K562 (cell line): ENCODE data around the gene COX6B2. TPM values are rescaled to one million over a fixed set of nuclear protein-coding genes. Genes with fewer than 3 reads are reported as not detected.

Experiments used
- HNRNPUL1 ChIP-seq: fragments of 200-400 bp; formaldehyde crosslinking; IDR thresholded peaks from 2 replicates; pipeline ENCODE4 v1.6.1; 2017; ENCODE audit warnings: low read length
- HSF4 ChIP-seq: fragments of 250-450 bp; sonication (Bioruptor Pico); IDR thresholded peaks from 2 replicates; pipeline ENCODE4 v2.1.2; 2022; ENCODE audit warnings: mild to moderate bottlenecking, moderate library complexity, borderline replicate concordance
- SNRNP70 ChIP-seq: fragments of 200-400 bp; formaldehyde crosslinking; optimal IDR thresholded peaks from 2 replicates; pipeline ENCODE3; 2017; ENCODE audit warnings: low read depth, low read length
- SREBF1 ChIP-seq: fragments of 150-350 bp; IDR thresholded peaks from 2 replicates; pipeline ENCODE4 v1.6.1; 2014; ENCODE audit warnings: antibody characterized with exemption, low read depth, low read length, borderline replicate concordance
- ZNF23 ChIP-seq: fragments of 250-450 bp; sonication (Bioruptor Pico); IDR thresholded peaks from 2 replicates; pipeline ENCODE4 v1.4.0; 2020; ENCODE audit warnings: mild to moderate bottlenecking
- polyA plus RNA-seq, 8 experiments: library from polyadenylated mRNA; depleted of rRNA in 4 of 8; stranded (reverse) in 5 of 8; unstranded in 3 of 8; fragments of >200 nt; fragmentation: Nextera tagmentation in 2 of 8; fragmentation: Illumina TruSeq in 1 of 8; extraction: Ambion mirVana in 2 of 8; extraction: Trizol in 1 of 8; gene quantifications; 2 replicates each; pipeline versions ENCODE4 v1.2.1 to v1.2.3, GENCODE V29; 2011 to 2014; ENCODE audit warnings: inconsistent platforms in 1 of 8, missing spikeins in 1 of 8
- total RNA-seq, 7 experiments: library from RNA; depleted of rRNA in 6 of 7; stranded (reverse); fragments of >200 nt in 6 of 7; fragmentation: Illumina TruSeq in 2 of 7; extraction: Trizol in 2 of 7; gene quantifications; 2 replicates each; pipeline versions ENCODE4 v1.2.1 to v1.2.3, GENCODE V29; 2011 to 2021; ENCODE audit warnings: low replicate concordance in 1 of 7
- TF ChIP-seq, protein P1 (sequence below): sonication (generic); formaldehyde crosslinking; IDR thresholded peaks from 2 replicates; pipeline ENCODE4 v1.8.0; 2022; ENCODE audit warnings: missing genetic modification reagents, mild to moderate bottlenecking, borderline replicate concordance
- TF ChIP-seq, protein P2 (sequence below), 3 experiments: IDR thresholded peaks in 2 of 3; conservative IDR thresholded peaks in 1 of 3; 2 replicates each; pipeline ENCODE4 v1.5.1; 2011 to 2012; ENCODE audit warnings: low read length in 3 of 3, mild to moderate bottlenecking in 3 of 3, control low read depth in 2 of 3, improper control_type of control experiment in 1 of 3, inconsistent platforms in 1 of 3, low read depth in 1 of 3, mixed read lengths in 1 of 3, moderate library complexity in 1 of 3; ENCODE audit not compliant: insufficient read depth in 2 of 3
- TF ChIP-seq, protein P3 (sequence below): sonication (generic); formaldehyde crosslinking; IDR thresholded peaks from 2 replicates; pipeline ENCODE4 v1.8.1; 2023; ENCODE audit warnings: missing genetic modification reagents, mild to moderate bottlenecking, borderline replicate concordance
- TF ChIP-seq, protein P4 (sequence below): fragments of 250-450 bp; sonication (Bioruptor Pico); IDR thresholded peaks from 2 replicates; pipeline ENCODE4 v1.5.1; 2021; ENCODE audit warnings: mild to moderate bottlenecking
- TF ChIP-seq, protein P5 (sequence below), 3 experiments: fragments of 200-800 bp in 1 of 3; fragments of 250-450 bp in 1 of 3; fragments of 450-650 bp in 1 of 3; sonication (Bioruptor Pico) in 1 of 3; sonication (Bioruptor generic) in 1 of 3; formaldehyde crosslinking in 1 of 3; IDR thresholded peaks; 2 replicates each; pipeline versions ENCODE4 v1.6.1 to v1.8.0; 2016 to 2022; ENCODE audit warnings: mild to moderate bottlenecking in 2 of 3, missing genetic modification characterization in 2 of 3, missing compliant biosample characterization in 1 of 3, moderate library complexity in 1 of 3

COX6B2 gene
- total and polyA plus RNA-seq, 9 of the 15 experiments (the other 6 are each of a cell fraction or from before 2014, with no cell fraction given): 0.40 to 2.5 (median 0.83) TPM

DNA sequence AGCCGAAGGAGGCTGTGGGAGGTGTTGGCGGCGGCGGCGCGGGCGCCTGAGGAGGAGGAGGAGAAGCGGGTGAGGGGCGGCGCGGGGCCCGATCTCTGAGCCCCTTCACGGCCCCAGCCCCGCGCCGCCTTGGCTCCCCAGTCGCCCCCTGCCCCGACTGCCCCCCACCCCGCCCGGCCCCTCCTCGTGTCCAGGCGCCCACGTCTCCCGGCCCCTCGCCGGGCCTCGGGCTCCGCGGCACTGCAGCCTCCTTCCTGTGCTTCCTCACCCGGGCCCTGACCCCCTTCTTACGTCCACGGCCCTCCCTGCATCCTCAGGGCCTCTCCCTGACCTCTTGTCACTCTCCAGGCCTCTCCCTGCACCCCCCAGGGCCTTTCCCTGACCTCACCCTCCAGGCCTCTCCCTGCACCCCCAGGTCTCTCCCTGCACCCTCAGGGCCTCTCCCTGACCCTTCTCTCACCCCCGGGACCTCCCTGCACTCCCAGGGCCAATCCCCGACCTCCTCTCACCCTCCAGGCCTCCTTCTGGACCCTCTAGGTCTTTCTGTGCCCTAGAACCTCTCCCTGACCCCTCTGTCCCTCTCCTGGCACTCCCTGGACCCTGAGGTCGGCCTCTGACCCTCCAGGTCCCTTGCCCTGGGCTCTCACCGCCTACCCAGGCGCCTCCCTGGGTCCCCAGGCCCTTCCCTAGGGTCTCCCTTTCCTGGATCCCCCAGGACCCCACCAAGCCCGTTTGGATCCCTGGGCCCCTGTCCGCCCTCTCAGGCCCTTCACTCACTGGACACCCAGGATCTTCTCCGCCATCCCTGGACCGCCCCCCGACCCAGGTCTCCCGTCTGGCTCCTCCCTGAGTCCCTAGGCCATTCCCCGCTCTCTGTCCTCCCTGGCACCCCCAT, 14.4 kb downstream of the COX6B2 start (continued):
- TF ChIP-seq, protein P1, sequence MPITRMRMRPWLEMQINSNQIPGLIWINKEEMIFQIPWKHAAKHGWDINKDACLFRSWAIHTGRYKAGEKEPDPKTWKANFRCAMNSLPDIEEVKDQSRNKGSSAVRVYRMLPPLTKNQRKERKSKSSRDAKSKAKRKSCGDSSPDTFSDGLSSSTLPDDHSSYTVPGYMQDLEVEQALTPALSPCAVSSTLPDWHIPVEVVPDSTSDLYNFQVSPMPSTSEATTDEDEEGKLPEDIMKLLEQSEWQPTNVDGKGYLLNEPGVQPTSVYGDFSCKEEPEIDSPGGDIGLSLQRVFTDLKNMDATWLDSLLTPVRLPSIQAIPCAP (CRISPR knock-in tag): no peak
- TF ChIP-seq, protein P2, sequence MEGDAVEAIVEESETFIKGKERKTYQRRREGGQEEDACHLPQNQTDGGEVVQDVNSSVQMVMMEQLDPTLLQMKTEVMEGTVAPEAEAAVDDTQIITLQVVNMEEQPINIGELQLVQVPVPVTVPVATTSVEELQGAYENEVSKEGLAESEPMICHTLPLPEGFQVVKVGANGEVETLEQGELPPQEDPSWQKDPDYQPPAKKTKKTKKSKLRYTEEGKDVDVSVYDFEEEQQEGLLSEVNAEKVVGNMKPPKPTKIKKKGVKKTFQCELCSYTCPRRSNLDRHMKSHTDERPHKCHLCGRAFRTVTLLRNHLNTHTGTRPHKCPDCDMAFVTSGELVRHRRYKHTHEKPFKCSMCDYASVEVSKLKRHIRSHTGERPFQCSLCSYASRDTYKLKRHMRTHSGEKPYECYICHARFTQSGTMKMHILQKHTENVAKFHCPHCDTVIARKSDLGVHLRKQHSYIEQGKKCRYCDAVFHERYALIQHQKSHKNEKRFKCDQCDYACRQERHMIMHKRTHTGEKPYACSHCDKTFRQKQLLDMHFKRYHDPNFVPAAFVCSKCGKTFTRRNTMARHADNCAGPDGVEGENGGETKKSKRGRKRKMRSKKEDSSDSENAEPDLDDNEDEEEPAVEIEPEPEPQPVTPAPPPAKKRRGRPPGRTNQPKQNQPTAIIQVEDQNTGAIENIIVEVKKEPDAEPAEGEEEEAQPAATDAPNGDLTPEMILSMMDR (IDR thresholded peaks at IDR 0.05 in 2 of 3, conservative IDR thresholded peaks at IDR 0.05 in 1 of 3; ENCODE audit: insufficient read depth in 2 of 3, low read depth in 1 of 3, low read length in 3 of 3): no peak
- TF ChIP-seq SREBF1 (no peak), HSF4 (CRISPR knock-in tag) (no peak), SNRNP70 (no peak), ZNF23 (CRISPR knock-in tag) (no peak), HNRNPUL1 (no peak)
- TF ChIP-seq, protein P3, sequence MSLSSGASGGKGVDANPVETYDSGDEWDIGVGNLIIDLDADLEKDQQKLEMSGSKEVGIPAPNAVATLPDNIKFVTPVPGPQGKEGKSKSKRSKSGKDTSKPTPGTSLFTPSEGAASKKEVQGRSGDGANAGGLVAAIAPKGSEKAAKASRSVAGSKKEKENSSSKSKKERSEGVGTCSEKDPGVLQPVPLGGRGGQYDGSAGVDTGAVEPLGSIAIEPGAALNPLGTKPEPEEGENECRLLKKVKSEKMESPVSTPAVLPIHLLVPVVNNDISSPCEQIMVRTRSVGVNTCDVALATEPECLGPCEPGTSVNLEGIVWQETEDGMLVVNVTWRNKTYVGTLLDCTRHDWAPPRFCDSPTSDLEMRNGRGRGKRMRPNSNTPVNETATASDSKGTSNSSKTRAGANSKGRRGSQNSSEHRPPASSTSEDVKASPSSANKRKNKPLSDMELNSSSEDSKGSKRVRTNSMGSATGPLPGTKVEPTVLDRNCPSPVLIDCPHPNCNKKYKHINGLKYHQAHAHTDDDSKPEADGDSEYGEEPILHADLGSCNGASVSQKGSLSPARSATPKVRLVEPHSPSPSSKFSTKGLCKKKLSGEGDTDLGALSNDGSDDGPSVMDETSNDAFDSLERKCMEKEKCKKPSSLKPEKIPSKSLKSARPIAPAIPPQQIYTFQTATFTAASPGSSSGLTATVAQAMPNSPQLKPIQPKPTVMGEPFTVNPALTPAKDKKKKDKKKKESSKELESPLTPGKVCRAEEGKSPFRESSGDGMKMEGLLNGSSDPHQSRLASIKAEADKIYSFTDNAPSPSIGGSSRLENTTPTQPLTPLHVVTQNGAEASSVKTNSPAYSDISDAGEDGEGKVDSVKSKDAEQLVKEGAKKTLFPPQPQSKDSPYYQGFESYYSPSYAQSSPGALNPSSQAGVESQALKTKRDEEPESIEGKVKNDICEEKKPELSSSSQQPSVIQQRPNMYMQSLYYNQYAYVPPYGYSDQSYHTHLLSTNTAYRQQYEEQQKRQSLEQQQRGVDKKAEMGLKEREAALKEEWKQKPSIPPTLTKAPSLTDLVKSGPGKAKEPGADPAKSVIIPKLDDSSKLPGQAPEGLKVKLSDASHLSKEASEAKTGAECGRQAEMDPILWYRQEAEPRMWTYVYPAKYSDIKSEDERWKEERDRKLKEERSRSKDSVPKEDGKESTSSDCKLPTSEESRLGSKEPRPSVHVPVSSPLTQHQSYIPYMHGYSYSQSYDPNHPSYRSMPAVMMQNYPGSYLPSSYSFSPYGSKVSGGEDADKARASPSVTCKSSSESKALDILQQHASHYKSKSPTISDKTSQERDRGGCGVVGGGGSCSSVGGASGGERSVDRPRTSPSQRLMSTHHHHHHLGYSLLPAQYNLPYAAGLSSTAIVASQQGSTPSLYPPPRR (CRISPR knock-in tag): no peak
- TF ChIP-seq, protein P4, sequence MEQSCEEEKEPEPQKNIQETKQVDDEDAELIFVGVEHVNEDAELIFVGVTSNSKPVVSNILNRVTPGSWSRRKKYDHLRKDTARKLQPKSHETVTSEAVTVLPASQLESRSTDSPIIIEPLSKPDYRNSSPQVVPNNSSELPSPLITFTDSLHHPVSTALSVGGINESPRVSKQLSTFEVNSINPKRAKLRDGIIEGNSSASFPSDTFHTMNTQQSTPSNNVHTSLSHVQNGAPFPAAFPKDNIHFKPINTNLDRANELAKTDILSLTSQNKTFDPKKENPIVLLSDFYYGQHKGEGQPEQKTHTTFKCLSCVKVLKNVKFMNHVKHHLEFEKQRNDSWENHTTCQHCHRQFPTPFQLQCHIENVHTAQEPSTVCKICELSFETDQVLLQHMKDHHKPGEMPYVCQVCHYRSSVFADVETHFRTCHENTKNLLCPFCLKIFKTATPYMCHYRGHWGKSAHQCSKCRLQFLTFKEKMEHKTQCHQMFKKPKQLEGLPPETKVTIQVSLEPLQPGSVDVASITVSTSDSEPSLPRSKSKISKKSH (CRISPR knock-in tag): no peak
- TF ChIP-seq, protein P5, sequence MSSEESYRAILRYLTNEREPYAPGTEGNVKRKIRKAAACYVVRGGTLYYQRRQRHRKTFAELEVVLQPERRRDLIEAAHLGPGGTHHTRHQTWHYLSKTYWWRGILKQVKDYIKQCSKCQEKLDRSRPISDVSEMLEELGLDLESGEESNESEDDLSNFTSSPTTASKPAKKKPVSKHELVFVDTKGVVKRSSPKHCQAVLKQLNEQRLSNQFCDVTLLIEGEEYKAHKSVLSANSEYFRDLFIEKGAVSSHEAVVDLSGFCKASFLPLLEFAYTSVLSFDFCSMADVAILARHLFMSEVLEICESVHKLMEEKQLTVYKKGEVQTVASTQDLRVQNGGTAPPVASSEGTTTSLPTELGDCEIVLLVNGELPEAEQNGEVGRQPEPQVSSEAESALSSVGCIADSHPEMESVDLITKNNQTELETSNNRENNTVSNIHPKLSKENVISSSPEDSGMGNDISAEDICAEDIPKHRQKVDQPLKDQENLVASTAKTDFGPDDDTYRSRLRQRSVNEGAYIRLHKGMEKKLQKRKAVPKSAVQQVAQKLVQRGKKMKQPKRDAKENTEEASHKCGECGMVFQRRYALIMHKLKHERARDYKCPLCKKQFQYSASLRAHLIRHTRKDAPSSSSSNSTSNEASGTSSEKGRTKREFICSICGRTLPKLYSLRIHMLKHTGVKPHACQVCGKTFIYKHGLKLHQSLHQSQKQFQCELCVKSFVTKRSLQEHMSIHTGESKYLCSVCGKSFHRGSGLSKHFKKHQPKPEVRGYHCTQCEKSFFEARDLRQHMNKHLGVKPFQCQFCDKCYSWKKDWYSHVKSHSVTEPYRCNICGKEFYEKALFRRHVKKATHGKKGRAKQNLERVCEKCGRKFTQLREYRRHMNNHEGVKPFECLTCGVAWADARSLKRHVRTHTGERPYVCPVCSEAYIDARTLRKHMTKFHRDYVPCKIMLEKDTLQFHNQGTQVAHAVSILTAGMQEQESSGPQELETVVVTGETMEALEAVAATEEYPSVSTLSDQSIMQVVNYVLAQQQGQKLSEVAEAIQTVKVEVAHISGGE (CRISPR knock-in tag; IDR thresholded peaks at IDR 0.05): no peak
